ENCODE results near the gene CNNM1.
A peak's percentile ranks its signal among the peaks of the same experiment; 100 is the strongest.

CNNM1 gene

GRCh38 chr10:99312501-99312900, 16.7 kb upstream of the CNNM1 start:
- H3K9me3 ChIP-seq (ENCODE audit: control insufficient read depth, low read length): no peaks in the 10 kb centered on the region
- H3K4me3 ChIP-seq (ENCODE audit: insufficient read depth, low read depth, low read length, poor library complexity, severe bottlenecking): no peak overlapping the region
- no peaks in the 10 kb centered on the region for H3K36me3 ChIP-seq (ENCODE audit: control insufficient read depth, insufficient read depth, low read length)
- H3K27me3 ChIP-seq (replicated peaks; ENCODE audit: control insufficient read depth, insufficient read depth, low read length, poor library complexity, severe bottlenecking): no peaks in the 10 kb centered on the region
- H3K4me1 ChIP-seq (ENCODE audit: control insufficient read depth, insufficient read depth, low read length, poor library complexity, severe bottlenecking): no peaks in the 10 kb centered on the region
- no peak for DNase-seq
- H3K27ac ChIP-seq (ENCODE audit: insufficient read depth, low read length, poor library complexity, severe bottlenecking): no peak overlapping the region

GRCh38 chr10:99315853-99316252, 13.3 kb upstream of the CNNM1 start:
- H3K27ac ChIP-seq (ENCODE audit: insufficient read depth, low read length, poor library complexity, severe bottlenecking): no peak overlapping the region
- H3K4me3 ChIP-seq (ENCODE audit: insufficient read depth, low read depth, low read length, poor library complexity, severe bottlenecking): no peak overlapping the region
- H3K27me3 ChIP-seq (replicated peaks; ENCODE audit: control insufficient read depth, insufficient read depth, low read length, poor library complexity, severe bottlenecking): no peaks in the 10 kb centered on the region
- no peaks in the 10 kb centered on the region for H3K9me3 ChIP-seq (ENCODE audit: control insufficient read depth, low read length)
- no peaks in the 10 kb centered on the region for H3K4me1 ChIP-seq (ENCODE audit: control insufficient read depth, insufficient read depth, low read length, poor library complexity, severe bottlenecking)
- DNase-seq: no peak
- H3K36me3 ChIP-seq (ENCODE audit: control insufficient read depth, insufficient read depth, low read length): no peaks in the 10 kb centered on the region

- no peak overlapping the region for H3K27ac ChIP-seq (ENCODE audit: insufficient read depth, low read length, poor library complexity, severe bottlenecking)
- H3K27me3 ChIP-seq (replicated peaks; ENCODE audit: control insufficient read depth, insufficient read depth, low read length, poor library complexity, severe bottlenecking): no peaks in the 10 kb centered on the region
- H3K4me1 ChIP-seq (ENCODE audit: control insufficient read depth, insufficient read depth, low read length, poor library complexity, severe bottlenecking): no peaks in the 10 kb centered on the region
- H3K4me3 ChIP-seq (ENCODE audit: insufficient read depth, low read depth, low read length, poor library complexity, severe bottlenecking): no peak overlapping the region
- no peaks in the 10 kb centered on the region for H3K36me3 ChIP-seq (ENCODE audit: control insufficient read depth, insufficient read depth, low read length)
- H3K9me3 ChIP-seq (ENCODE audit: control insufficient read depth, low read length): no peaks in the 10 kb centered on the region
- DNase-seq: no peak
These were observed 12.8 kb upstream of the CNNM1 start for GRCh38 chr10:99316374-99316773.

GRCh38 chr10:99318048-99318447, 11.1 kb upstream of the CNNM1 start:
- no peak for DNase-seq
- H3K4me3 ChIP-seq (ENCODE audit: insufficient read depth, low read depth, low read length, poor library complexity, severe bottlenecking): no peak overlapping the region
- no peaks in the 10 kb centered on the region for H3K9me3 ChIP-seq (ENCODE audit: control insufficient read depth, low read length)
- no peaks in the 10 kb centered on the region for H3K4me1 ChIP-seq (ENCODE audit: control insufficient read depth, insufficient read depth, low read length, poor library complexity, severe bottlenecking)
- H3K27ac ChIP-seq (ENCODE audit: insufficient read depth, low read length, poor library complexity, severe bottlenecking): no peak overlapping the region
- H3K36me3 ChIP-seq (ENCODE audit: control insufficient read depth, insufficient read depth, low read length): no peaks in the 10 kb centered on the region
- H3K27me3 ChIP-seq (replicated peaks; ENCODE audit: control insufficient read depth, insufficient read depth, low read length, poor library complexity, severe bottlenecking): no peaks in the 10 kb centered on the region

- Histone ChIP-seq H3K27ac (ENCODE audit: insufficient read depth, low read length, poor library complexity, severe bottlenecking) (no peak overlapping the region), H3K4me1 (ENCODE audit: control insufficient read depth, insufficient read depth, low read length, poor library complexity, severe bottlenecking) (no peaks in the 10 kb centered on the region), H3K9me3 (ENCODE audit: control insufficient read depth, low read length) (no peaks in the 10 kb centered on the region), H3K36me3 (ENCODE audit: control insufficient read depth, insufficient read depth, low read length) (no peaks in the 10 kb centered on the region), H3K4me3 (ENCODE audit: insufficient read depth, low read depth, low read length, poor library complexity, severe bottlenecking) (no peak overlapping the region), H3K27me3 (replicated peaks; ENCODE audit: control insufficient read depth, insufficient read depth, low read length, poor library complexity, severe bottlenecking) (no peaks in the 10 kb centered on the region)
- DNase-seq: no peak
These were observed 10.7 kb upstream of the CNNM1 start for GRCh38 chr10:99318475-99318874.

GRCh38 chr10:99325281-99325680, 3.9 kb upstream of the CNNM1 start:
- Histone ChIP-seq H3K4me3 (ENCODE audit: insufficient read depth, low read depth, low read length, poor library complexity, severe bottlenecking) (no peak overlapping the region), H3K4me1 (ENCODE audit: control insufficient read depth, insufficient read depth, low read length, poor library complexity, severe bottlenecking) (no peaks in the 10 kb centered on the region), H3K27ac (ENCODE audit: insufficient read depth, low read length, poor library complexity, severe bottlenecking) (no peak overlapping the region), H3K9me3 (ENCODE audit: control insufficient read depth, low read length) (no peaks in the 10 kb centered on the region), H3K36me3 (ENCODE audit: control insufficient read depth, insufficient read depth, low read length) (no peaks in the 10 kb centered on the region), H3K27me3 (replicated peaks; ENCODE audit: control insufficient read depth, insufficient read depth, low read length, poor library complexity, severe bottlenecking) (peaks cover 4% of the 10 kb centered on the region)
- no peak for DNase-seq

- no peak overlapping the region for H3K4me3 ChIP-seq (ENCODE audit: insufficient read depth, low read depth, low read length, poor library complexity, severe bottlenecking)
- DNase-seq: no peak
- peaks cover 4% of the 10 kb centered on the region for H3K27me3 ChIP-seq (replicated peaks; ENCODE audit: control insufficient read depth, insufficient read depth, low read length, poor library complexity, severe bottlenecking)
- H3K4me1 ChIP-seq (ENCODE audit: control insufficient read depth, insufficient read depth, low read length, poor library complexity, severe bottlenecking): no peaks in the 10 kb centered on the region
- no peaks in the 10 kb centered on the region for H3K36me3 ChIP-seq (ENCODE audit: control insufficient read depth, insufficient read depth, low read length)
- no peaks in the 10 kb centered on the region for H3K9me3 ChIP-seq (ENCODE audit: control insufficient read depth, low read length)
- no peak overlapping the region for H3K27ac ChIP-seq (ENCODE audit: insufficient read depth, low read length, poor library complexity, severe bottlenecking)
These were observed 2.3 kb upstream of the CNNM1 start for GRCh38 chr10:99326871-99327270.

GRCh38 chr10:99328579-99329303, 415 bp upstream of the CNNM1 start:
- Histone ChIP-seq H3K27ac (ENCODE audit: insufficient read depth, low read length, poor library complexity, severe bottlenecking) (no peak overlapping the region), H3K4me3 (ENCODE audit: insufficient read depth, low read depth, low read length, poor library complexity, severe bottlenecking) (peak overlapping the region; percentile 40), H3K36me3 (ENCODE audit: control insufficient read depth, insufficient read depth, low read length) (no peaks in the 10 kb centered on the region), H3K27me3 (replicated peaks; ENCODE audit: control insufficient read depth, insufficient read depth, low read length, poor library complexity, severe bottlenecking) (peaks cover 4% of the 10 kb centered on the region), H3K9me3 (ENCODE audit: control insufficient read depth, low read length) (no peaks in the 10 kb centered on the region), H3K4me1 (ENCODE audit: control insufficient read depth, insufficient read depth, low read length, poor library complexity, severe bottlenecking) (no peaks in the 10 kb centered on the region)
- DNase-seq: no peak

- Histone ChIP-seq H3K4me3 (ENCODE audit: insufficient read depth, low read depth, low read length, poor library complexity, severe bottlenecking) (peak overlapping the region; percentile 40), H3K9me3 (ENCODE audit: control insufficient read depth, low read length) (no peaks in the 10 kb centered on the region), H3K27ac (ENCODE audit: insufficient read depth, low read length, poor library complexity, severe bottlenecking) (no peak overlapping the region), H3K27me3 (replicated peaks; ENCODE audit: control insufficient read depth, insufficient read depth, low read length, poor library complexity, severe bottlenecking) (peaks cover 4% of the 10 kb centered on the region), H3K36me3 (ENCODE audit: control insufficient read depth, insufficient read depth, low read length) (no peaks in the 10 kb centered on the region), H3K4me1 (ENCODE audit: control insufficient read depth, insufficient read depth, low read length, poor library complexity, severe bottlenecking) (no peaks in the 10 kb centered on the region)
- no peak for DNase-seq
These were observed 594 bp downstream of the CNNM1 start for GRCh38 chr10:99329554-99330346.

- no peak overlapping the region for H3K4me3 ChIP-seq (ENCODE audit: insufficient read depth, low read depth, low read length, poor library complexity, severe bottlenecking)
- peaks cover 4% of the 10 kb centered on the region for H3K27me3 ChIP-seq (replicated peaks; ENCODE audit: control insufficient read depth, insufficient read depth, low read length, poor library complexity, severe bottlenecking)
These were observed 1.3 kb downstream of the CNNM1 start for GRCh38 chr10:99330347-99330924.

More at GRCh38 chr10:99330347-99330924, 1.3 kb downstream of the CNNM1 start:
- no peaks in the 10 kb centered on the region for H3K4me1 ChIP-seq (ENCODE audit: control insufficient read depth, insufficient read depth, low read length, poor library complexity, severe bottlenecking)
- no peaks in the 10 kb centered on the region for H3K9me3 ChIP-seq (ENCODE audit: control insufficient read depth, low read length)
- no peak overlapping the region for H3K27ac ChIP-seq (ENCODE audit: insufficient read depth, low read length, poor library complexity, severe bottlenecking)
- no peak for DNase-seq
- no peaks in the 10 kb centered on the region for H3K36me3 ChIP-seq (ENCODE audit: control insufficient read depth, insufficient read depth, low read length)
